Fibroblast of mammary gland (primary cell): ENCODE results near the gene CCDC117.
"Not testable (repeated sequence)": the region's sequence is repeated elsewhere in the genome, so short reads cannot be mapped to it uniquely, and the experiment has no call there.

Experiments used
- DNase-seq: peaks from one replicate; pipeline ENCODE4 v3.0.0-alpha.2; 2010; ENCODE audit warnings: low read depth
- H3K4me3 ChIP-seq: 2 replicates; pipeline ENCODE4 v1.5.1; 2011; ENCODE audit warnings: low read depth, mild to moderate bottlenecking, low read length, moderate library complexity; ENCODE audit not compliant: control insufficient read depth
- CTCF ChIP-seq: conservative IDR thresholded peaks from 2 replicates; pipeline ENCODE4 v1.5.1; 2011; ENCODE audit warnings: low read depth, low read length, inconsistent platforms; ENCODE audit not compliant: control insufficient read depth, insufficient read depth

CCDC117 gene

GRCh38 chr22:28737701-28738100 lies 34.8 kb upstream of the CCDC117 start:
- no peak overlapping the region for H3K4me3 ChIP-seq
- no peak for DNase-seq
- TF ChIP-seq CTCF: no peak

- peak; percentile 12 for DNase-seq
- H3K4me3 ChIP-seq: not testable (repeated sequence)
These were observed 33.6 kb upstream of the CCDC117 start for GRCh38 chr22:28738876-28739275.

- TF ChIP-seq CTCF: no peak
- peak overlapping the region; percentile 91 for H3K4me3 ChIP-seq
- DNase-seq: no peak
These were observed 31.2 kb upstream of the CCDC117 start for GRCh38 chr22:28741200-28741784.

- DNase-seq: peak; percentile 99
- TF ChIP-seq CTCF: peak; percentile 3
- peak within 1 kb of the TSS; percentile 91 for H3K4me3 ChIP-seq
These were observed 30.5 kb upstream of the CCDC117 start, which contains the start of the genes CHEK2 and HSCB for GRCh38 chr22:28741785-28742561. TSS of gene CHEK2 (minus strand) at chr22:28741820. CDS start at chr22:28734721, 7,099 bp downstream. TSS of gene HSCB (plus strand) at chr22:28742039. CDS start at chr22:28742096, 57 bp downstream.

- H3K4me3 ChIP-seq: peak overlapping the region; percentile 91
- no peak for DNase-seq
- TF ChIP-seq CTCF: no peak
These were observed 29.9 kb upstream of the CCDC117 start for GRCh38 chr22:28742562-28742962.

- no peak overlapping the region for H3K4me3 ChIP-seq
- TF ChIP-seq CTCF: no peak
- no peak for DNase-seq
These were observed 28.6 kb upstream of the CCDC117 start for GRCh38 chr22:28743852-28744251.

GRCh38 chr22:28750471-28750881 lies 22.0 kb upstream of the CCDC117 start:
- no peak for TF ChIP-seq CTCF
- no peak overlapping the region for H3K4me3 ChIP-seq
- DNase-seq: peak; percentile 83

GRCh38 chr22:28754512-28754911 lies 18.0 kb upstream of the CCDC117 start:
- not testable (repeated sequence) for H3K4me3 ChIP-seq

More at GRCh38 chr22:28754512-28754911, 18.0 kb upstream of the CCDC117 start:
- not testable (repeated sequence) for DNase-seq
